NCI-H2196 (cell line): ENCODE measurements around the gene QSOX1.
A peak's percentile ranks its signal among the peaks of the same experiment; 100 is the strongest.

Experiments
- DNase-seq: peaks from one replicate; lab custom pipeline; 2025; ENCODE audit not compliant: unreplicated experiment; lab: John Stamatoyannopoulos, UW

The QSOX1 gene

GRCh38 chr1:180168786-180169639 is 14.3 kb downstream of the QSOX1 start:
- peak; percentile 71 for DNase-seq

DNA sequence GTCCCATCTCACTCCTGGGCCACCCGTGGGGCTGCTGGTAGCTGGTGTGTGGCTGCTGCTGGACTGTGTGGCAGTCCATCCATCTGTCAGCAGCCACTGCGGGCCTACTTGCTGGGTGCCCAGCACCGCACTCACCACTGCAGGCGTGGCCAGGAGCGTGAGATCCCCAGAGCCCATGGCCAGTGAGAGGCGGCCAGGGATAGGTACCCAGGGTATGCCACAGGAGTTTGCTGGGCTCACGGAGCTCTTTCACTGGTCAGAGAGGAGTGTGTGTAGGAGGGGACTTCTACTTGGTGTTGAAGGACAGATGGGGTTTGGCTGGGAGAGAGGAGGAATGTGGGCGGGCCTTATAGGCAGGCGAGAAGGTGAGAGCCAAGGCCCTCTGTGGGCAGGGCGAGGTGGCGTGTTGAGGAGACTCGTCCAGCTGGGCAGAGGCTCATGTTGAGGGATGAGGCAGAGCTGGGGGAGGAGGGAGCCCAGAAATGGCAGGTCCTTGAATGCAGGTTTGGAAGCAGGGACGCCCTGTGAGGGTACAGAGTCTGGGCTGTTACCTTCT is 15.0 kb downstream of the QSOX1 start:
- no peak for DNase-seq

DNA sequence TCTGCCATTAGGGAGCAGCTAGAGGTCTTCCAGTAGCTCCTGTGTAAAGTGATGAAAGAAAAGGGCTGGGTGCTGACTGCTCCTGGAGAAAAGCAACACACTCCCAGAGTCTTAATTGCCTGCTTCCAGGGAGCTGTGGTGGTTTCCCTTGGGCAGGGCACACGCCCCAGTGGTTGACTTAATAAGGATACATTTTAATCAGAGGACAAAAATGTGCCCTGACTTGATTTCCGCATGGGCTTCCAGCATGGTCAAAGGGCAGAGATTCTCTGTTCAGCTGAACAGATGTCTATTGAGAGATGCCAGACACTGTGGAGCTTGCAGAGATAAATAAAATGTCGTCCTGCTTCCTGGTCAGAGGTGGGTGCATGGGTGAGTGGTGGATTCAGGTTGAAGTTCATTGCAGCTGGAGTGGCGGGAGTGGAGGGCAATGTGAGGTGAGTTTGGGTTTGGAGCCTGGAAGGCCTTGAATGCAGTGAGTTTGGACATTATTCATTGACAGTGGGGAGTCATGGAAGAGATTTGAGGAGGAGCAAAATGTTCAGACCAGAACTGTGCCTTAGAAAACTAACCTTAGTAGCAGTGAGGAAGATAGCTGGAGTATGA is 16.0 kb downstream of the QSOX1 start:
- DNase-seq, result no peak

GRCh38 chr1:180171691-180172090 is 17.0 kb downstream of the QSOX1 start:
- DNase-seq, result no peak

- DNase-seq, result no peak
Measured at GRCh38 chr1:180173451-180173850, 18.8 kb downstream of the QSOX1 start.

DNA sequence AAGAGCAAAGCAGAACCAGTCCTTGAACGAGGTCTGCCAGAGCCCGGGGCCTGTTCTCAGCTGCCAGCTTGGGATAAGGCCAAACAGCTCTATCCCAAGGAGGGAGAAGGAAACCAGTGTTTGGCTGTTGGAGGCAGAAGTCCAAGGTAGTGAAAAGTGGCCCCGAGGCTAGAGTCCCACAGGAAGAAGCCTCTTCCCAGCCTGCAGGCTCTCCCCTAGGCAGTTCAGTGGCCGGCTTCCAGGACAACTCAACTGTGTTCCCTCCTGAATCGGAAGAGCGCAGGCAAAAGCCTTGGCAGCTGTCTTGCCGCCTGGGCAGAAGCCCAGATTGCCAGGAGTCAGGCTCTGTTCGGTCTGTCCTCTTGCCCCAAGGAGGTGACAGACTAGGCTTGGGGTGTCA is 19.3 kb downstream of the QSOX1 start:
- DNase-seq, result peak; percentile 57

DNA sequence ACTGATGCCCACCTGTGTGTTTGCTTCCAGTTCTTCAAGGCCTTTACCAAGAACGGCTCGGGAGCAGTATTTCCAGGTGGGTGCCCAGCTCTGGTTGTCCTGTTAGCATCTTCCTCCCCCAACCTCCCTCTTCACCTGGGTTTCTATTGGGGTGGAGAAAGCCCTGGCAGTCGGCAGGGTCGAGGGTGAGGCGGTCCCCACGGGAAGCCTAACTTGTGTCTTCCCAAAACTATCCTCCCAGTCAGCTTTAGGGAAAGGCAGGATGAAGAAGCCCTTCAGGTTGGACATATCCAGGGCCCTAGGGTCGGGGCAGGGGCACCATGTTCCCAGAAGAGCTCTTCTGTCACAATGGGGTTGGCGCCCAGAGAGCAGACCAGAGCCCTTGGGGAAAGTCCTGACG is 20.6 kb downstream of the QSOX1 start:
- DNase-seq, result no peak

DNA sequence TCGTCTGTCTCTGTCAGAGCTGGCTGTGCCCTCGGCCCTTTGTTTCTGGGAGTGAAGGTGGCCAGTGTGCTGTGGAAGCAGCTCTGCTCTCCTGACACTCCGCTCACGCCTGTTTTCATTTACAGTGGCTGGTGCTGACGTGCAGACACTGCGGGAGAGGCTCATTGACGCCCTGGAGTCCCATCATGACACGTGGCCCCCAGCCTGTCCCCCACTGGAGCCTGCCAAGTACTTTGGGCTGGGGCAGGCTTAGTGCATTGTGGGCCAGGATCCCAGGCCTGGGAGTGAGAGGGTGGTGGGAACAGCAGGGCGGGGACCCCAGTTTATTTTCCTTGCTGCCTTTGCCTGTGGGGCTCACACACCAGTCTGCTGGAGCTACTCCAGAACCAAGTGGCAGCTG is 21.1 kb downstream of the QSOX1 start:
- DNase-seq, result no peak

DNA sequence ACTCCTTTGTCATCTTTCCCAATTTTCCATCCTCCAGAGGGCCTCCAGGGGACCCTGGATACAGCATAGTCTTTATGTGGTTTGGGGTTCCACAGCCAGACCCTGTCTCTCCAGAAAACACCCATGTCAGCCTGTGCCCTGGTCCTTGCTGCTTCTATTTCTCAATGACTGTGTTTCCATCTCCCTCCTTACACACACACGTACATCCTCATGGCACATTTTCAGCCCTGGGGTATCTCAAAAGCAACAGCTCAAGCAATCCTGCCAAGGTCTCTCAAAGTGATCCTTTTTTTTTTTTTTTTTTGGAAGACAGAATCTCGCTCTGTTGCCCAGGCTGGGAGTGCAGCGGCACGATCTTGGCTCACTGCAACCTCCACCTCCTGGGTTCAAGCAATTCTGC is 22.3 kb downstream of the QSOX1 start:
- no peak for DNase-seq

- DNase-seq, result no peak
Measured at GRCh38 chr1:180177931-180178330, 23.3 kb downstream of the QSOX1 start.

GRCh38 chr1:180178511-180179161 is 24.0 kb downstream of the QSOX1 start:
- peak; percentile 72 for DNase-seq

DNA sequence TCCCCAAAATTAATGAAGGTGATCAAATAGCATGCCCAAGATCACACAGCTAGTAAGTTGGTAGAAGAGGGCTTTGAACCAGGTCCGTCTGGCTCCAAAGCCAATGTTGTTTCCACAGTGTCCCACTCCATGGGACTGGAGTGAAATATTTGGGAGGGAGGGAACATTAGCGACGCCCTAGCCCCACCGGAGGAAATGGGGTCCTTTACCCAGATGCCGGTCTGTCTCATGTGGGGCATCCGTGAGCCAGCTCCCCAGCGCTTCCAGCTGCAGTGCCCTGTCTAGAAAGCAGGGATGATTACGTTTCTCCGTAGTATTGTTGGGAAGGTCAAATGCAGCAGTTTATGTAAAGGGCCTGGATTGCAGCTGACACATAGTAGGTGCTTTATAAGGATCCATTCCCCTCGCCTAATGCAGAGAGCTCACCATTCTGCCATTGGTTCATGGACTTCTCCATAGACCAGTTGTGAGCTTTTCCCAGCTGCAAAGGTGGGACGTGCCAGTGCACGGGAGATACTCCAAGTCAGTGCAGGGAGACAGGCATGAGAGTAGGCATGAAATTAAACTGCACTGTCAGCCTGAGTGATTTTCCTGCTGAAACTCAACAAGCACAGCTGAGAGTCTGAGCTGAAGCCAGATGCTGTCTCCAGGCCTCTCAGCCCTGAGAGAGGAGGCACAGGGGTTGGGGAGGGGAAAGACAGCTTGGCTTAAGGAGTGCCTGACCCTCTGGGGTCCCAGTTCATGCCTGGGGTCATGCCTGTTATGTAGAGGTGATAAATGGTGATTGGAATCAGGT is 24.7 kb downstream of the QSOX1 start:
- DNase-seq, result no peak

GRCh38 chr1:180181048-180181447 is 26.4 kb downstream of the QSOX1 start:
- DNase-seq, result peak; percentile 54

DNA sequence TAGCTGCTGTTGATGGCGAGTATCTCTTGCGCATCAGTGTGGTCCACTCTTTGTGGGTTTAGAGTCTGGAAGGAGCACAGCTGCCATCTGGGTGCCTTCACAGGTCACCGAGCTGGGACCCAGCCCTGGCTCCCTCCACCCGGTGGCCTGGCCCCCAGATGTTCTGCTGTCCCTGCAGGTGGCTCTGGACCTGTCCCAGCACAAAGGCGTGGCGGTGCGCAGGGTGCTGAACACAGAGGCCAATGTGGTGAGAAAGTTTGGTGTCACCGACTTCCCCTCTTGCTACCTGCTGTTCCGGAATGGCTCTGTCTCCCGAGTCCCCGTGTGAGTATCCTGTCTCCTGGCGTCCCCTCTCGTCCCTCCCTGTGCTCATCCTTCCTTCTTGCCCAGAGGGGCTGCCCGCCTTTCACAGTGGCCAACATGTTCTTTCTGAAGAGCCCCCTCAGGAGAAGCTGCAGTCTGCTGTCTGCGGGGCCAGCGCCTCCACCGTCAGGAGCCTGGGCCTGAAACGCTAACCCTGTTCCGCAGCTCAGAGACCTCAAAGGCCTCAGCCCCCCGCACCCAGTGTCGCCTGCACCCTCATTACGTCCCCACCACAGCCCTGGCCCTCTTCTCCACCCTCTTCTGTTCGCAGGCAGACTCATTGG is 27.4 kb downstream of the QSOX1 start:
- no peak for DNase-seq

DNA sequence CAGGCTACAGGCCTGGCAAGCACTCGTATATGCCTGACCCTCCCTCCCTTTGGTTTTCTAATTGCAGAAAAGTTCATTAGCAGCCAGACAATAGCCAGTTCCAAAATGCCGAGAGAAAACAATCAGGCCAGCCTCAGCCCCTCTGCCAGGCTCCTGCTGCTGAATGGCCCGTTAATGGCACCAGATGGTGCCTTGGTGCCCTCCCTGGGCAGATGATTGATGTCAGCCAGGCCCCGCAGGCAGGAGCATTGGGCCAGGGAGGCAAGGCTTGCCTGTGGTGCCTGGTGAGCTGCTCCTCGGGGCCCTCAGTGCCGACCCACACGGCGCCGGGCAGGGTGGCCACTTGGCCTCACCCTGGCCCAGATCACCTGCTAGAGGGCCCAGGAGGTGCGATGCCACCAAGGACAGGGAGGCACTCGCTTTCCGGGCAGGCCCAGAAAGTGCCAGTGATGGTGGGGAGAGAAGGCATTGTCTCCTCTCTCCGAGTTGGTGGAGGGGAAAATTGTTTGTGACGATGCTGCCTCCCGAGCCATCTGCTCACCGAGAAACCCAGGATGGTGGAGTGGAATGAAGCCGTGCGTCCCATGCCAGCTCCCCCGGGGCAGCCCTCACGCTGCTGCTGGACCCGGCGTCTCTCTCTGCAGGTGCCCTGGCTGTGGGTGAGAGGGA is 28.1 kb downstream of the QSOX1 start:
- DNase-seq, result no peak

DNA sequence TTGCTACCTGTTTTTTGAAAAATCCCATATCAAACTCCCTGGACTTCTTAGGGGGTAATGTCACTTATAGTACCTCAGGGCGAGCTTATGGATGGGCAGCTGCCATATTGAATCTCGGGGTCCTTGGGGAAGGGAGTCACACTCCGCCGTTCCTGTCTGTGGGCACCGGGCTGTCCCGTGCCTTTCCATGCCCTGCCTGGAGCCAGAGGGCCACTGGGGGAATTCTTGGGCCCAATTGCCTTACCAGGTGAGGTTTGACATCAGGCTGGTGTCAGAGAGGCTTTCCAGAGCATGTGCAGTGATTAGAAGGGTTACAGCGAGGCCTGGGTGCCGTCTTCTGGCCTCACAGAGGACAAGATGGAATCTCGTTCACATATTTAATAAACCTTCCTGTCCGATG is 28.8 kb downstream of the QSOX1 start:
- DNase-seq, result no peak

DNA sequence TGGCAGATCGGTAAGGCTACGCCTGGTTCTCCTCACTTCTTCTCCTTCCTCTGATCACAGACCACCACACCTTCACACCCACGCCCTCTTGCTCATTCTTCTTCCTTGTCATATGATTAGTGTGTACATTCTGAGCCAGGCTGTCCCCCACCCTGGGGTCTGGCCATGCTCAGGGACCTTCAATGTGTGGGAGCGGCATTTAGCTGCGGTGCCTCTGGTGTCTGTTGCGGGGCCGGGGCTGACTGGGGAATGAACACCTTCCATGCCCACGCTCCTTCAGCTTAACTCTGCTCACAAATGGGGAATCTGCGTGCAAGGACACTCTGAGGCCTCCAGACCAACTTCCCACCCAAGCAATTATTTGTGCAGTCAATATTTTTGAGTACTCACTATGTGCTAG is 29.4 kb downstream of the QSOX1 start:
- DNase-seq, result no peak

- DNase-seq, result no peak
Measured at GRCh38 chr1:180185281-180185680, 30.6 kb downstream of the QSOX1 start.

GRCh38 chr1:180185971-180186645 is 31.4 kb downstream of the QSOX1 start:
- no peak for DNase-seq
